Activated CD4-positive, alpha-beta T cell treated with anti-CD3 and anti-CD28 coated beads, Interleukin-2, amount 50 U/mL, for 4 hours (primary cell): ENCODE data around the gene DTX3L.

Source experiments
- DNase-seq, 2 experiments: peaks; one replicate each; pipeline ENCODE4 v3.0.0-alpha.2; 2020

DTX3L gene

DNA sequence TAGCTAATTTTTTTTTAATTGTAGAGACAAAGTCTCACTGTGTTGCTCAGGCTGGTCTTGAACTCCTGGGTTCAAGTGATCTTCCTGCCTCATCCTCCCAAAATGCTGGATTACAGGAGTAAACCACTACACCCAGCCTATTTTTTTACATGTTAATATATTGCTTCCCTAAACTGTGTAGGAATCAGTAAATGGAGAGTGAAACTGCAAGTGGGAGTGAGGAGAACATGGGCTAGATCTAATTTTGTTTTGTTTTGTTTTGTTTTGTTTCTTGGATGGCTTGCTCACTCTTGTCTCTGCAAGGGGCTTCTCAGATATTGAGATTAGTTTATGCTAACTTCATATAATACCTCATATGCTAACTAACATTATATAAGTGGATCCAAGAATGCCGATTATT, 44.8 kb downstream of the DTX3L start:
- no peak for DNase-seq

- DNase-seq: no peak
Observed at GRCh38 chr3:122609798-122610559, 45.8 kb downstream of the DTX3L start.

GRCh38 chr3:122612696-122613095, 48.6 kb downstream of the DTX3L start:
- DNase-seq: no peak

- DNase-seq: no peak
Observed at GRCh38 chr3:122615303-122615702, 51.2 kb downstream of the DTX3L start.

DNA sequence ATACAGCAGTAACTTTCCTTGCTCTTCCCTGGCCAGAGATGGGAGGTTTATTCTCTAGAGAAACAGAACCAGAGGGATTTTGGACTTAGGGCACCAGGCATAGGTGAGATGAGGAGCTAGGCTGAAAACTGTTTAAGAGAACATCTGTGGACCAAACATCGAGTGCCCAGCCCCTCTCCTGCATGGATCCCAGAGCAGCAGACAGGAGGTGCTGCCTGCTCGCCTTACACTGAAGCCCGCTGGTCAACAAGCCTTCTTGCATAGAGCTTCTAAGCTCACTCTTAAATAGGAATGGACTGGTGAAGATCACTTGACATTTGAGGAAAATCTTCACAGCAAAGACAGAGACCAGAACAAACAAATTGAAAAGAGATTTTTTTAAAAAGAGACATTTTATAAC, 54.5 kb downstream of the DTX3L start:
- DNase-seq: no peak

GRCh38 chr3:122619040-122619439, 54.9 kb downstream of the DTX3L start:
- DNase-seq: no peak

- DNase-seq: no peak
Observed at GRCh38 chr3:122620399-122620798, 56.3 kb downstream of the DTX3L start.

DNA sequence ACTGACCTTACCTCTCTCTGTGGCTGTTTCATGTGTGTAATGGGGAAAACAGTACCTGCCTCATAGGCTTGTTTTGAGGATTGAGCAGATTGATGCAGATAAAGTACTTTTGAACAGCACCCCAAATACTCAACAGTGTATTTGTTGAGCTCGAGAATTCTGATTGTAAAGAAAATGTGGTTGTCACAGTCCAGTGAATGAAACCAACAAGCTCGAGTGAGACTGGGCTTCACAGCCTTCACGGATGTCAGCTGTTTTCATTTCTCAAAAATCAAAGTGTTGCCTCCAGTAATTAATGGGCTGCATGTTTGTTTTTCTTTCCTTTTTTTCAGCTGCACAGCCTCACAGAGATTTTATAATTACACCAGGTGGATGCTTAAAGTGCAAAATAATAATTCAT, 57.0 kb downstream of the DTX3L start:
- no peak for DNase-seq

DNA sequence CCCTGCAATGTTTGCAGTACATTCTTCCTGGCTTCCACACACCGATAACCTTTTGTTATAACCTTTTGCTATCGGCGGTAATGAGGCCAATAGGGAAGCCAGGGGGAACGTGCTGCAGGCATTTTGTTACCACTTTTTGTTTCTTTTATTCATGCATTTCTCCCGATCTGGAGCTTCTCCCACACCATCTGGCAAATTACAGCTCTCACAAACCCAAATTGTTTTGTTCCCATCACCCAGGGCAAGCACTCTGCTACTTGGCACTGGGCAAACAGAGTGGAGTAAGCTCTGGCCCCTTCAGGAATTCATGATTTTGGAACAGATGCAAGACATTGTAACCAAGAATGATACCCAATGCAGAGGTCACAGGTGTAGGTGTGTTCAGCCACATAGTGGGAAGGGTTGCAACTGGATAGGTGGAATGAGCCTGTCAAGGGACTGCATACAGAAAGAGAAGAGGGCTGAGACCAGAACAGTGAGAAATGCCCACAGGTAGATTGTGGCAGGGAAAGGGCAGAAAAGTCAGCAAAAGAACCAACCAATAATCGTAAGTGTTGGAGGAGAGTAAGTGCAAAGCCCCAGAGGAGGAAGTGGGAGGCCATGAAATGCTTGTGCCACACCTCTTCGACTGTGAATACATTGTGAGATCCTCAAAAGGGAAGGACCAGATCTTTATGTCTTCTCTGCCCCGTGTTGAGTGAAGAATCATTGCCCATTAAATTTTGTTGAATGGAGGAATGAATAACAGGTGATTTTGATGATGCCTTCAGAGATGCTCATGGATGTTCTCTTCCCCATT, 59.1 kb downstream of the DTX3L start:
- no peak for DNase-seq
